ENCODE measurements around the gene AQP12B.
"Not testable (repeated sequence)": the region's sequence is repeated elsewhere in the genome, so short reads cannot be mapped to it uniquely, and the experiment has no call there.

DNA sequence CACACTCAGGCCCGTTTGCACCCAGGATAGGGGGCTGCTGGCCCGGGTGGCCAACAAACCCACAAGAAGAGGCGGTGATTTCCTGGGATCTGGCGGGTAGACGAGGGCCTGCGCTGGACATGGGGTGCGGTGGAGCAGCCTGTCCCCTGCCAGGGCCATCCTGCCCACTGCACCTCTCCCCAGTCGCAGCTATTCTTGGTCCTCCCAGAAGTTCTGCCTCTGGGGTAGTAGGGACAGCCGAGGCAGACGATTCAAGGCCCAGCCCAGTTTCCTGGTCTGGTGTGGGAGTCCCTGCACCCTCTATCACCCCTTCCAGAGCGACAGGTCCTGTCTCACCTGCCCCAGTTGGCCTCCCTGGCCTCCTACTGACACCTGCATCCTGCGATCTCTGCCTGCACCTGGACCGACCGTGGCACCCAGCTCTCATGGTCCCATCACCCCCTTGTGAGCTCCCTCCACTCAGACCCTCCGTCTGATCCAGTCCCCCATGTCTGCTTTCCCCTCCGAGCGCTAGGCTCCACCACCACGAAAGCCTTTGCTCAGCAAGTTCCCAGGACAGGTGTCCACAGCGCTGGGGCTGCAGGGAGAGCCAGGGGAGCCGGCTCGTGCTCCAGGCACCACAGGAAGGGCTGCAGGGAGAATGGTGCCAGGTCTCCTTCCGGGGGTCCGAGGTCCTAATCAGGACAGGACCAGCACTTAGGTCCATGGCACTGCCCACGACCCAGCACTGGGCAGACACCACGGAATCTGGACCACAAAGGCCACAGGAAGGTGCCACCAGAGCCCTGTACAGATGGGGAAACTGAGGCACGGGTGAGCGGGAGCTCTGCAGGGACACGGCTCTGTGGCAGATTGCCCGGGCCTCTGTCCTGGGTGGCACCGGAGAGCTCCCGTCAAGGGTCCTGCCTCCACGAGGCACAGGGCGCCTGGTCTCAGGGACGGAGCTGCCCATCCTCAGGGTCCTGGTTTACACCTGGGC is 10.2 kb upstream of the AQP12B start:
- TF ChIP-seq POLR2A (IDR thresholded peaks at IDR 0.05; ENCODE audit: low read depth, low read length); POLR2AphosphoS5 (IDR thresholded peaks at IDR 0.05; ENCODE audit: low read depth, low read length); TAF1 (IDR thresholded peaks at IDR 0.05; ENCODE audit: borderline replicate concordance, low read depth, low read length): not testable (repeated sequence)
